Kidney (tissue), 11 donors: ENCODE data around the gene SPDYE2. TPM values are rescaled to one million over a fixed set of nuclear protein-coding genes. Genes with fewer than 3 reads are reported as not detected.
A peak's percentile ranks its signal among the peaks of the same experiment; 100 is the strongest.
"Not testable (repeated sequence)": the region's sequence is repeated elsewhere in the genome, so short reads cannot be mapped to it uniquely, and the experiment has no call there.

Experiments used
- DNase-seq, 5 donors: peaks; one replicate each; pipeline ENCODE4 v3.0.0-alpha.2; 2013 to 2020
- FAIRE-seq: peaks from 2 replicates; lab custom pipeline; 2012; peaks lifted over from hg19 to GRCh38; lab: Jason Lieb, UNC
- H3K27ac ChIP-seq, 2 donors: one replicate each; pipeline ENCODE4 v1.7.0; 2013; ENCODE audit warnings: low read depth in 2 of 2, low read length in 2 of 2, inconsistent platforms in 1 of 2
- H3K27me3 ChIP-seq: one replicate; pipeline ENCODE4 v1.7.1; 2013; ENCODE audit warnings: low read length, inconsistent platforms; ENCODE audit not compliant: control insufficient read depth, insufficient read depth
- H3K36me3 ChIP-seq, 3 donors: one replicate each; pipeline versions ENCODE4 v1.7.0 to v1.7.1; 2013; ENCODE audit warnings: low read length in 3 of 3, control low read depth in 1 of 3, inconsistent platforms in 1 of 3; ENCODE audit not compliant: insufficient read depth in 3 of 3, control insufficient read depth in 2 of 3
- H3K4me1 ChIP-seq, 3 donors: one replicate each; pipeline versions ENCODE4 v1.7.0 to v1.7.1; 2013; ENCODE audit warnings: low read length in 3 of 3, inconsistent platforms in 1 of 3, low read depth in 1 of 3; ENCODE audit not compliant: control insufficient read depth in 2 of 3, insufficient read depth in 2 of 3
- H3K4me3 ChIP-seq, 3 donors: one replicate each; pipeline versions ENCODE4 v1.7.0 to v1.8.1; 2013; ENCODE audit warnings: low read length in 3 of 3, control low read depth in 1 of 3, inconsistent platforms in 1 of 3
- H3K9ac ChIP-seq, 3 donors: one replicate each; pipeline versions ENCODE4 v1.7.0 to v1.7.1; 2013; ENCODE audit warnings: low read length in 3 of 3, control low read depth in 1 of 3, inconsistent platforms in 1 of 3
- H3K9me3 ChIP-seq, 3 donors: one replicate each; pipeline versions ENCODE4 v1.7.0 to v1.7.1; 2013; ENCODE audit warnings: low read length in 3 of 3, control low read depth in 1 of 3, inconsistent platforms in 1 of 3; ENCODE audit not compliant: control insufficient read depth in 2 of 3, insufficient read depth in 1 of 3
- intact Hi-C: fragments of 100-400 bp; cut with DNase I; formaldehyde crosslinking; loops from one replicate; pipeline ENCODE4 v1.11.1; 2022
- polyA plus RNA-seq: library from polyadenylated mRNA; stranded (reverse); fragments of 350-450 nt; fragmentation: Illumina TruSeq; extraction: RNeasy Lipid Tissue Mini Kit (QIAGEN cat#74804); gene quantifications from one replicate; pipeline ENCODE4 v1.2.3, GENCODE V29; 2014; ENCODE audit warnings: low read depth, low replicate concordance; ENCODE audit not compliant: insufficient read depth
- total RNA-seq: library from RNA; stranded (reverse); fragmentation: NEBNext Ultra II Directional; extraction: Animal tissue kit (Norgen Biotek cat#: 25700); gene quantifications from one replicate; pipeline ENCODE4 v1.2.1, GENCODE V29; 2021
- donor health status: control.
- donor health status: control.
- donor health status: DM: yes; HTN: yes; CAD: no.
- donor health status: Normal renal cell carcinoma (clear cell type).

The SPDYE2 gene
- total and polyA plus RNA-seq, 2 donors from 2014 or later = 0.50 TPM; not detected in 1

DNA sequence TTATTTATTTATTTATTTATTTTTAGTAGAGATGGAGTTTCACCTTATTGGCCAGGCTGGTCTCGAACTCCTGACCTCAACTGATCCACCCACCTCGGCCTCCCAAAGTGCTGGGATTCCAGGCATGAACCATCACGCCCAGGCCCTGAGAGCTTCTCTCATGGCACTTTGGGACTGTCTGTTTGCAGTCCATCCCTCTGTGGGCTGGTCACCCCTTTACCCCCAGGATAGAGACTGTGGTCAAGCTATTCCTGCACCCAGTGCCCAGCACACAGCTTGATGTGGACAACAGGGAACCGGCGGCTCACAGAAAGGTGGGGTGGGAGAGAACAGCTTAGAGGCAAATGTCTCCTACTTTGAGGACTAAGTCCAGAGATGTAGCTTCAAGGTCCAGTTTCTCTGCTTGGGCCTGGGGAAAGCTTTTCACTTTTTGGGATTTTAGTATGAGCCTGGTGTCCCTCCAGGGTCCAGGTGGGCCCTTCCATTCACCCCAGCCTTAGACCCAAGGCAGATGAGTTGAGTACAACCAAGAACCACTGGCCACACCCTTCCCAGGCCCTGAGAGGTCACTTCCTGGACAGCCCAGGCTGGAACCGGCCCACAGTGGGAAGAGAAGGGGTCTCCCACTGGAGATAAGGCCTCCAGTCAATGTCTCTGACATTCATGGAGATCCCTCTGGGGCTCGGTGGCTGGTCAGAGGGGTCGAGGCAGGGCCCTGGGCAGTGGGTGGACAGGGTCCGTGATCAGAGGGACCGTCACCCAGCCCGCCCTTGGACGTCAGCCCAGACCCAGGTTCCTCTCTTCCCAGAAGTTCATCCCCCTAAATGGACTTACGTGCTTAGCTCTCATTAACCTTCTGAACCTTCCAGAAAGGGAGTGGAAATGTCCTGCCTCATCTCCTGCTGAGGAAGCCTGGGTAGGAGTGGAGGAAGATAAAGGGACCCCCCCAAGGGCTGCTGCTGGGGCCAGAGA lies 22.9 kb upstream of the SPDYE2 start:
- not testable (repeated sequence) for DNase-seq, FAIRE-seq

DNA sequence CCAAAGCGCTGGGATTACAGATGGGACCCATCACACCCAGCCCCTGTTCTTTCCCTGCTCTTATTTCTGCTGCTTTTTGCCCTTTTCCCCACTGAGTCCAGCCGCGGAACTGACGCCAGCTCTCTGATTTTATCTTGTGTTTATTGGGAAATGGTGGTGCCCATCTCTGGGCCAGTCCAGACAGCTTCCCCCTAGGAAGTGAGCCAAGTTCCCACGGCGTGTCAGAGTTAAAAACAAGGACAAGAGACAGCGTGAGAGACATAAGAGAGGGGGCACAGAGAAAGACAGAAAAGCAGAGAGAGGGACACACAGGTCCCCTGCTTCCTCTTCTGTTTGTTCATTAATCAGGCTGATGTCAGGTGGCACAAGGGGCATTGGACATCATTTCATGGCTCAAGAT lies 19.4 kb upstream of the SPDYE2 start:
- H3K27me3 ChIP-seq, H3K4me3 ChIP-seq, intact Hi-C loops, H3K27ac ChIP-seq, H3K4me1 ChIP-seq, H3K36me3 ChIP-seq, H3K9me3 ChIP-seq, FAIRE-seq, H3K9ac ChIP-seq: not testable (repeated sequence)
- DNase-seq = peak in 1 of 5 donors; percentile 52

More for the DNA sequence above, 22.9 kb upstream of the SPDYE2 start:
- H3K27me3 ChIP-seq, H3K4me1 ChIP-seq, H3K9ac ChIP-seq, H3K4me3 ChIP-seq, intact Hi-C loops, H3K9me3 ChIP-seq, H3K36me3 ChIP-seq, H3K27ac ChIP-seq: not testable (repeated sequence)

DNA sequence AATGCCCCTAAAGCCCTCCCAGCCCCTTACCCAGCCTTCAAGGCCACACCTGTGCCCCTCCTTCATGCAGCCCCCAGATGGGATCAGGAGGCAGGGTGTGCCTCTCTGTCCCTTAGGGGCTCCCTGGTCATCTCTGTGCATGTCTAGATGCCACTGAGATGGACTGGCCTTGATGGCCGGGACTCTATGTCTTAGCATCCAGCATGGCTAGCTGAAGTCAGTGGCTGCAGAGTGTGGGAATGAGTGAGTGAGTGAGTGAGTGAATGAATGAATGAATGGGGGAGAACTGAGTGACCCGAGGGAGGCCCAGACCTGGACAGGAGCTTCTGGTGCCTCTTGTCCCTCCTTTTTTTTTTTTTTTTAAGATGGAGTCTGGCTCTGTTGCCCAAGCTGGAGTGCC lies 18.9 kb upstream of the SPDYE2 start:
- DNase-seq, H3K9me3 ChIP-seq, H3K4me3 ChIP-seq, intact Hi-C loops, H3K4me1 ChIP-seq, H3K27me3 ChIP-seq, H3K27ac ChIP-seq, H3K9ac ChIP-seq, FAIRE-seq, H3K36me3 ChIP-seq: not testable (repeated sequence)

DNA sequence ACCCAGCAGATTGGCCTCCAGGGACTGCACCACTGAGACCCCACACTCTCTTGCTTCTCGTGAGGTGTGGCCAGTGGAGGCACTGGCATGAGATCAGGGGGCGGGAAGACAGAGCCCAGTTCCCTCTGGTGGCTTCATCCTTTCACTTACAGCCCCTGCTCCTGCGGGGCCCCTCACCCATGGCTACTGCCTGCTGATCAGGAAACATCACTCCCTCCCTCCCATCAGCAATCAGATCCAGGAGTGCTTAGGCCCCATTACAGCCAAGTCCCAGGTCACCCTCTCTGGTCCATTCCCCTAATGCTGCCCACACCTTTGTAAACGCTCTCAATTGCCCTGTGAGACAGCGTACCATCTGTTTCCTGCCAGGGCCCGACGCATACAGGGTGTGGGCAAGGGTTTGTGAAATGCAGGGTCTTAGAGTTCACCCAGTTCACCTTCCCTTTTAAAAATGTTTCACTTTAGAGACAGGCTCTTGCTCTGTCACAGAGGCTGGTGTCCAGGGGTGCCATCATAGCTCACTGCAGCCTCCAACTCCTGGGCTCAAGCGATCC lies 15.9 kb upstream of the SPDYE2 start:
- H3K27ac ChIP-seq, H3K9ac ChIP-seq, FAIRE-seq, H3K27me3 ChIP-seq, H3K4me1 ChIP-seq, H3K4me3 ChIP-seq, H3K36me3 ChIP-seq, intact Hi-C loops, H3K9me3 ChIP-seq: not testable (repeated sequence)
- peak in 1 of 5 donors; percentile 24 for DNase-seq

DNA sequence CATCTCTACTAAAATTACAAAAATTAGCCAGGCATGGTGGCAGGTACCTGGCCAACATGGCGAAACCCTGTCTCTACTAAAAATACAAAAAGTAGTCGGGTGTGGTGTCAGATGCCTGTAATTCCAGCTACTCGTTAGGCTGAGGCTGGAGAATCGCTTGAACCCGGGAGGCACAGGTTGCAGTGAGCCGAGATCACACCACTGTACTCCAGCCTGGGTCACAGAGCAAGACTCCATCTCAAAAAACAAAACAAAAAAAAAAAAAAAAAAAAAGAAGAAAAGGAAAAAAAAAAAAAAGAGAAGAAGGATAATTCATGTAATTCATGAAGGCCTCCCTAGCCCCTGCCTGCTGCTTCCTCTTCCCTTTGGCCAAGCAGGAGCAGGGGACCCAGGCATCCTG lies 10.4 kb upstream of the SPDYE2 start:
- H3K9me3 ChIP-seq, H3K27me3 ChIP-seq, H3K27ac ChIP-seq, H3K9ac ChIP-seq, H3K4me1 ChIP-seq, H3K4me3 ChIP-seq, intact Hi-C loops, H3K36me3 ChIP-seq, FAIRE-seq: not testable (repeated sequence)
- peak in 1 of 5 donors; percentile 22 for DNase-seq

DNA sequence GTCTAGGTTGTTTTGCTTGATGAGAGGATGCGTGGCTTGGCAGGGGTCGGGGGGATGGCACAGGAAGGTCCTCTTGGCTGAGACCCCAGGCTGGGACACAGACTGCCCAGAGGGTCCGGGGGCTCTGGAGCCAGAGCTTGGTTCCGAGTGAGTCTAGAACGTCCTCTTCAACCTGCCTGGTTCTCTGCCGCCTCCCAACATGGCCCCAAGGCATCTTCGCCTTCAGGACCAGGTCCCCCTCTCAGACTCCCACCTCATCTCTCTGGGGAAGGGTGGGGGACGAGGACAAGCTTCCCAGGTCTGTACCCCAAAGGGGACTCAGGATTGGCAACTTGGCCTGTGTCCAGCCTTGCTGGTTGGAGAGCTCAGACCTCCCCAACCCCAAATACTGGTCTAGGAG lies 8.9 kb upstream of the SPDYE2 start:
- intact Hi-C loops, H3K27ac ChIP-seq, H3K36me3 ChIP-seq, H3K4me3 ChIP-seq, H3K9ac ChIP-seq, H3K4me1 ChIP-seq, FAIRE-seq, H3K27me3 ChIP-seq, H3K9me3 ChIP-seq: not testable (repeated sequence)
- peak in 1 of 5 donors; percentile 39 for DNase-seq

DNA sequence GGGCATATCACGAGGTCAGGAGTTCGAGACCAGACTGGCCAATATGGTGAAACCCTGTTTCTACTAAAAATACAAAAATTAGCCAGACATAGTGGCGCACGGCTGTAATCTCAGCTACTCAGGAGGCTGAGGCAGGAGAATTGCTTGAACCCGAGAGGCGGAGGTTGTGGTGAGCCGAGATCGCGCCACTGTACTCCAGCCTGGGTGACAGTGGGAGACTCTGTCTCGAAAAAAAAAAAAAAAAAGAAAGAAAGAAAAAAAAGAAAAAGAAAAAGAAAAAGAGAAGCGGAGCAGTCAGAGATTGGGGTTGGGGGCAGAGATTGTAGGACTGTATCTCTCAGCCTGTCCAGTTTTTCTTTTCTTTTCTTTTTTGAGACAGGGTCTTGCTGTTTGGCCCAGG lies 8.3 kb upstream of the SPDYE2 start:
- H3K27me3 ChIP-seq, H3K9me3 ChIP-seq, H3K4me3 ChIP-seq, FAIRE-seq, DNase-seq, intact Hi-C loops, H3K9ac ChIP-seq, H3K4me1 ChIP-seq, H3K27ac ChIP-seq, H3K36me3 ChIP-seq: not testable (repeated sequence)

DNA sequence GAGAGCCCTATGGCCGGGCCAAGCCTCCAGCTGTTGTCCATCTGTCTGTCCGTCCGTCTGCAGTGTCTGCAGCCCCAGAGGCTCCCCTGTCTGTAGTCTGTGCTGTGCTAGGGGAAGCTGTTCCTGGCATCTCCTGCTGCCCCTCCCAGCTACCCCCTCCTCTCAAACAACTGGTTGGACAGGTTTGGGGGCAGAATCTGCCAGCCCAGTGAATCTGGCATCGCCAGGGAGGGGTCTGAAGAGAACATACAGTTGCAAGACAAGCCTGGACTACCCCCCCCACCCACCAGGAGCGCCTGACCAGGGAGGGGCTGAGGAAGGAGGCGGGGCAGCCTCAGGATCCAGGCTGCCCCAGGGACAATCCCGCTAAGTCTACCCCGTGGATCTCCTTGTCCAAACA lies 7.4 kb upstream of the SPDYE2 start, which contains the start of gene UPK3BL2:
UPK3BL2 (minus strand) TSS at position 101 of the 400 bp plus-strand sequence; CDS start at position 41, 60 bp downstream.
- FAIRE-seq, H3K4me1 ChIP-seq, H3K9me3 ChIP-seq, H3K9ac ChIP-seq, intact Hi-C loops, H3K4me3 ChIP-seq, H3K27me3 ChIP-seq, H3K36me3 ChIP-seq, DNase-seq, H3K27ac ChIP-seq: not testable (repeated sequence)
